ENCODE data around the gene C16orf87. TPM values are rescaled to one million over a fixed set of nuclear protein-coding genes. Genes with fewer than 3 reads are reported as not detected.

C16orf87 gene
- total RNA-seq, 1 donor from 2014 or later = 17.2 TPM

GRCh38 chr16:46775214-46775613 lies 55.8 kb downstream of the C16orf87 start:
- no peak for TF ChIP-seq CTCF (IDR thresholded peaks at IDR 0.05; ENCODE audit: unreplicated experiment)
- no peaks in the 10 kb centered on the region for H3K27me3 Mint-ChIP-seq
- H3K9me3 Mint-ChIP-seq (ENCODE audit: low read depth) = peaks cover 3% of the 10 kb centered on the region
- no peak overlapping the region for H3K27ac Mint-ChIP-seq
- no peak overlapping the region for H3K4me3 Mint-ChIP-seq (ENCODE audit: low read depth)
- H3K36me3 Mint-ChIP-seq (ENCODE audit: insufficient read depth) = no peaks in the 10 kb centered on the region
- no peaks in the 10 kb centered on the region for H3K4me1 Mint-ChIP-seq (ENCODE audit: low read depth)
- no peak for DNase-seq (ENCODE audit: low spot score, unreplicated experiment)

- H3K27me3 Mint-ChIP-seq = no peaks in the 10 kb centered on the region
- no peak for DNase-seq (ENCODE audit: low spot score, unreplicated experiment)
- H3K4me3 Mint-ChIP-seq (ENCODE audit: low read depth) = no peak overlapping the region
- no peaks in the 10 kb centered on the region for H3K9me3 Mint-ChIP-seq (ENCODE audit: low read depth)
- no peak for TF ChIP-seq CTCF (IDR thresholded peaks at IDR 0.05; ENCODE audit: unreplicated experiment)
- H3K36me3 Mint-ChIP-seq (ENCODE audit: insufficient read depth) = no peaks in the 10 kb centered on the region
- H3K4me1 Mint-ChIP-seq (ENCODE audit: low read depth) = no peaks in the 10 kb centered on the region
- no peak overlapping the region for H3K27ac Mint-ChIP-seq
Observed at GRCh38 chr16:46774743-46775177, 56.2 kb downstream of the C16orf87 start.

- H3K4me3 Mint-ChIP-seq (ENCODE audit: low read depth) = no peak overlapping the region
- no peaks in the 10 kb centered on the region for H3K9me3 Mint-ChIP-seq (ENCODE audit: low read depth)
- H3K4me1 Mint-ChIP-seq (ENCODE audit: low read depth) = no peaks in the 10 kb centered on the region
- no peak for DNase-seq (ENCODE audit: low spot score, unreplicated experiment)
- no peak overlapping the region for H3K27ac Mint-ChIP-seq
- H3K36me3 Mint-ChIP-seq (ENCODE audit: insufficient read depth) = no peaks in the 10 kb centered on the region
- H3K27me3 Mint-ChIP-seq = no peaks in the 10 kb centered on the region
- TF ChIP-seq CTCF (IDR thresholded peaks at IDR 0.05; ENCODE audit: unreplicated experiment) = no peak
Observed at GRCh38 chr16:46772463-46772862, 58.5 kb downstream of the C16orf87 start.

- H3K27ac Mint-ChIP-seq = no peak overlapping the region
- no peak for TF ChIP-seq CTCF (IDR thresholded peaks at IDR 0.05; ENCODE audit: unreplicated experiment)
- H3K4me1 Mint-ChIP-seq (ENCODE audit: low read depth) = no peaks in the 10 kb centered on the region
- H3K36me3 Mint-ChIP-seq (ENCODE audit: insufficient read depth) = no peaks in the 10 kb centered on the region
- H3K4me3 Mint-ChIP-seq (ENCODE audit: low read depth) = no peak overlapping the region
- no peaks in the 10 kb centered on the region for H3K27me3 Mint-ChIP-seq
- H3K9me3 Mint-ChIP-seq (ENCODE audit: low read depth) = no peaks in the 10 kb centered on the region
- no peak for DNase-seq (ENCODE audit: low spot score, unreplicated experiment)
Observed at GRCh38 chr16:46768809-46769208, 62.2 kb downstream of the C16orf87 start.

GRCh38 chr16:46765050-46765449 lies 65.9 kb downstream of the C16orf87 start:
- no peak overlapping the region for H3K27ac Mint-ChIP-seq
- no peaks in the 10 kb centered on the region for H3K9me3 Mint-ChIP-seq (ENCODE audit: low read depth)
- DNase-seq (ENCODE audit: low spot score, unreplicated experiment) = no peak
- H3K4me3 Mint-ChIP-seq (ENCODE audit: low read depth) = no peak overlapping the region
- TF ChIP-seq CTCF (IDR thresholded peaks at IDR 0.05; ENCODE audit: unreplicated experiment) = no peak
- peaks cover 2% of the 10 kb centered on the region for H3K4me1 Mint-ChIP-seq (ENCODE audit: low read depth)
- H3K27me3 Mint-ChIP-seq = peaks cover 3% of the 10 kb centered on the region
- no peaks in the 10 kb centered on the region for H3K36me3 Mint-ChIP-seq (ENCODE audit: insufficient read depth)
